RPMI8226 (cell line): ENCODE measurements around the gene RYR3.

Experiments
- DNase-seq: peaks from one replicate; pipeline ENCODE4 v3.0.0-alpha.2; 2015

Gene RYR3

GRCh38 chr15:33730815-33731214, 420.0 kb downstream of the RYR3 start:
- DNase-seq = no peak

DNA sequence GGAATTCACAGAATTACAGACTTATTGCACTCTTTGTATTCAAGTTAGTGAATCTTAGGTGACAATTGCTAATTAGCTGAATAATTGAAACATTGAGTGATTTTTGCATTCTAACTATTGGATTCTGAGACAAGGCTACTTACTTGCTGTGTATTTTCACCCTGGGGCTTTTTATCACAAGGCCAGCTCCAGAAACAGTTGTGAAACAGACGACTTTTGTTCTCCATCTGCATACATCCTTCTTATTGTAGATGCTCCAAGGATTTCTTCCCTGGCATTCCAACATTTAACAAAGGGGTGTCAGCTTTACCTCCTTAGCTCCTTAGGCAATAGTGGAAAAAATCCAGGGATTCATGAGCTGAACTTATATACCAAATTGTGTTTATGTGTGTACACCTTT, 424.4 kb downstream of the RYR3 start:
- no peak for DNase-seq

DNA sequence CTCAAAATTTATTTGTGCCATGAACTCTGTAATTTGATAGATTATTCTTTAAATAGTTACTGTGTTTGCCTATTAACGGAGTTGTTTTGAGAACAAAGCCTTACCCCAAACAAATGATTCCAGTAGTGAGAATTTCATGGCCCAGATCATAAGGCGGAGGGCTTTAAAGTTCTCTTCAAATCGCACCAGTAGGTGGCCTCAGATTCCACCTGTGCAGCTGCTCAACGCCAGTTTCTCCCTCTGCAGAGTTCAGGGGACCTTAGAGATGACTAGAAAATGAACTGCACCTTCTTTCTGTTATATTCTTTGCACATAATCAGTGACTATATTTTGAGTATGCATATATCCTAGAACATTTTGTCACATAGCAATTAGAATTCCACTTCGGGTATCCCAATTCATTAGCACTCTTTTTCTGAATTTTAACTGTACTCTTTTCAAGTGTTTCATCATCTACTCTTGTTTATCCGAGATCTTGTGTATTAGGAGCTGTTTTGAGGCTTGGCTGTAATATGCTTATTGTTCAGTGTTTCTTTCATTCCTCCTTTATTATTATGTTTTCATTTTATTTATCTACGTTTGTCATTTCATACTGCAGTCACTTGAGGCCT, 425.0 kb downstream of the RYR3 start:
- peak; percentile 50 for DNase-seq

- DNase-seq = peak; percentile 21
Measured at GRCh38 chr15:33737687-33738601, 427.2 kb downstream of the RYR3 start.

- no peak for DNase-seq
Measured at GRCh38 chr15:33738941-33739664, 428.3 kb downstream of the RYR3 start.

- no peak for DNase-seq
Measured at GRCh38 chr15:33742306-33742705, 431.5 kb downstream of the RYR3 start.

DNA sequence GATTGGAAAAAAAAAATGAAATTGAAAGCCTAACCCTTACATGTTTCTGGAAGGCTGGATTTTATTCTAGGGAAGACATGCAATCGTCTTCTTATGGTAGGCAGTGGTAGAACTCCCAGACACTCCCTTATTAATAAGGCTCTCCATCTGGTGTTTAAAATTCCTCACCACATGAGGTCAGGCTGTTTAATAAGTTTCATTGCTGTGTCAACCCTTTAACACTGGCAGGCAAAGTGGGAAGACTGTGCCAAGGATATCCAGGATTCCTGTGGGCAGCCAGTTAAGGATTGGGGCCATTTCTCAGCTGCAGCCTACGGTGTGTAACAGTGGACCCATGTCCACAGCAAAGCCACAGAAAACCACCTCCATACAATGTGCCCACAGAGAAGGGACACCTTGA, 432.0 kb downstream of the RYR3 start:
- DNase-seq = no peak

- no peak for DNase-seq
Measured at GRCh38 chr15:33746203-33746602, 435.4 kb downstream of the RYR3 start.

- no peak for DNase-seq
Measured at GRCh38 chr15:33753012-33753411, 442.2 kb downstream of the RYR3 start.

- no peak for DNase-seq
Measured at GRCh38 chr15:33754242-33754641, 443.5 kb downstream of the RYR3 start.

DNA sequence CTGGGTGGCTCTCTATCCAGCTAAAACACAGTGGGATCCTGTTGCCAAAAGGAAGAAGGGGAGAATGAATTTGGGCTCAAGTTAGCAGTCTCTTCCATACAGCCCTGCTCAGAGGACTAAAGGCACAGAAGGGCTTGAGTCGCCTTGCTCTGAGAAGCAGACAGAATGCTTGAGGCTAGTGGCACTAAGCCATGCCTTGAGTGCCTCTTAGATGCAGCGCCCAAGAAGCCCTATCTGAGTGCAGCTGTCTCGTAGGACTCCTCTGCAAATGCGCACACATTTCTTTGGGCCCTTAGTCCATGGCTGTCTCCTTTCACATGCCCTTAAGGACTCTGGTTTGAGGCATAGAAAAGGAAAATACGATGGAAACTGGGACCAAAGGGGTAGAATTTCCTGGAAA, 446.2 kb downstream of the RYR3 start:
- no peak for DNase-seq

DNA sequence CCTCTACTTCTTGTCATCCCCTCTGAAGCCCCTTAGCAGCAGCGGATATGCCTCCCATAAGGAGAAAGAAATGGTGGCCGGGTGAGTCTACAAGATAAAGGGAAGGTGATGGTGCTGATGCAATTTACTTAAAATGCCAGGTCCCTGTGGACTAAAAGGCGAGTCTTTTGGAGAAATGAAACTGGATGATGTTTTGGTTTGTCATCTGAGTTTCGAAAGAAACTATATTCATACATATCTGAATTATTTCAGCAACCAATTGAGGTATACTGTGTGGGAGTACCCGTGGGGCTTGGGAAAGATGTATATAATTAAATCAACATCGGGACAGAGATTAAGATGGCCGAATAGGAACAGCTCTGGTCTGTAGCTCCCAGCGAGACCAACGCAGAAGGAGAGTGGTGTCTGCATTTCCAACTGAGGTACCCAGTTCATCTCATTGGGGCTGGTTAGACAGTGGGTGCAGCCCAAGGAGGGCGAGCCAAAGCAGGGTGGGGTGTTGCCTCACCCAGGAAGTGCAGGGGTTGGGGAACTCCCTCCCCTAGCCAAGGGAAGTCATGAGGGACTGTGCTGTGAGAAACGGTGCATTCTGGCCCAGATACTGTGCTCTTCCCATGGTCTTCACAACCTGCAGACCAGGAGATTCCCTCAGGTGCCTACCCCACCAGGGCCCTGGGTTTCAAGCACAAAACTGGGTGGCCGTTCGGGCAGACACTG, 446.9 kb downstream of the RYR3 start:
- DNase-seq = no peak

GRCh38 chr15:33766389-33766788, 455.6 kb downstream of the RYR3 start:
- no peak for DNase-seq

DNA sequence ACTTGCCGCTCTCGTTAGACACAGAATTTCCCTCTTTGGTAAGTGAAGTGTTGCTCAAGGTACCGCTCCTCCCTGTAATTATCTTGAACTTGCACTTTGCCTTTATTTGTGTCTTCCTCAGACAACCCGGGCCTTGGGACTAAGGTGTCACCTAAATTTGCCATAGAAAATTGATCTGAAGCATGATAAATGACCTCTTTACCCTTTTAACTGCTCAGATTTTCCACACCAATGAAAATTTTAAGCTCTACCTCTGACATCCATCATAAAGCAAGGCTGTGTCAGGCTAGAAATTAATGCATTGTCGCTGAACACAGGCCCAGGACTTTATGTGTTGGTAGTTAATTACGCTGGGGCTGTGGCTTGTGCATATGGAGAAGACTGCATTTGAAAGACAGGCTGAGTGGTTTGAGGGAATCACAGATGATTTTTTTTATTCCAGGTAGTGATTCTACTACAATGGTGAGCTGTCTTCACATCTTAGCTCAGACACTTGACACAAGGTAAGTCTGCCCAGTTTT, 458.0 kb downstream of the RYR3 start:
- no peak for DNase-seq

DNA sequence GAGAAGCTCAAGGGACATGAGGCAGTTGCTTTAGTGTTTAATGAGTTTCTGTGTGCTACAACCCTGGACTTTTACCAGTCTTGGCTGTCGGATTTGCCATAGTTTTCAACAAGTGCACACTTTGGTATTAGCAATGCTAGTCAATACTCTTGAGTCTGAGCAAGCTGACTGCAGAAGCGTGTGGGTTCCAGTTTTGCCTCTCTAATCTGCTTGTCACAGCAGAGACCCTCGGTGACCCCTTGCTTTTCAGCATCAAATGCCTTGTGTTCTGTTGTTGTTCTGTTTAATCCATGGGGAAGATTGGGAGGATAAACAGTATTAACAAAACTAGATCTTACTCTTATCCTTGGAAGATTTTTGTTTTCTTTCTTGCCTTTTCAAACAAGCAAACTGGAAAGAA, 463.2 kb downstream of the RYR3 start:
- no peak for DNase-seq

GRCh38 chr15:33778852-33779251, 468.1 kb downstream of the RYR3 start:
- no peak for DNase-seq

DNA sequence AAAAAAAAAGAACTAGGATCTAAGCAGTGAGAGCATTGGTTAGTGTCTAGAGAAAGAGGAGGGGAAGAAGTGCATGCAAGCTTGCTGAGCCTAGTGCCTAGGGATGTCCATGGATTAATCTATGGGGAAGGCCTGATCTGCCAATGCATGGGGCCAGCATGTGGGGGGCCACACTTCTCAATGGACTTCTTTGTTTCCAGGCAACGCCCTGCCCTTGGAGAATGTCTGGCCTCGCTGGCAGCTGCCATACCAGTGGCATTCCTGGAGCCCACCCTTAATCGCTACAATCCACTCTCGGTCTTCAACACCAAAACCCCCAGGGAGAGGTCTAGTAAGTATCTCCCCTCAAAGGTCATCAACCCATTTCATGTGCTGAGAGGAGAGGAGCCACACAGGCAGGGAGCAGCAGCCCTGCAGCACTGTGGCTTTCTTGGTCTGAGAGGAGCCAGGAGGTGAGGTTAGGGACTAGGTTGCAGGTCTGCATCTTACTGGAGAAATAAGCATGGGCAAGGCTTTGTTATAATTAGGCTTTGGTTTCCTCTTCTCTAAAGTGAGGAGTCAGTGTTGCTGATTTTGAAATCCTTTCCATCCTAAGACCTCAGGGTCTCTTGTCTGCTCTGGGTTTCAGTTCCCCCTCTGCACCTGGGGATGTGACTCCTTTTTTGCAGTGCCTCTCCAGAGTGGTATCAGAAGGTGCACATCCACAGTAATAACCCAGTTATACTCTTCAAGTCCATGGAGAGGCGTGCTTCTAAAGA, 469.4 kb downstream of the RYR3 start:
- peak; percentile 80 for DNase-seq

DNA sequence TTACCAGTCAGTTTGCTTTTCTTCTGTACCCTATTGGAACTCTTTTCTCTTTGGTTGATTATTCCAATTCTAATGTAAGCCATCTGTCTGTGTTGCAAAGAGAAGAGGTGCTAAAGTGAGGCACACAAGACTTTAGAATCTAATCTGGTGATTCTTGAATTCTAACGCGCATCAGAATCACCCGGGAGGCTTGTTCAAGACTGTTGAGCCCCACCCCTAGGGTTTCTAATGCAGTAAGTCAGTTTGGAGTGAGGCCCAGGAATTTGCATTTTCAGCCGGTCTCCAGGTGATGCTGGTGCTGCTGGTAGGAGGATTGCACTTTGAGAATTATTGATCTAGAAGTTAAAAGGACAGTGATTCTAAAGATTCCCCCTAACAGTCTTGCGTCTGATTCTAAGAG, 472.2 kb downstream of the RYR3 start:
- DNase-seq = no peak

DNA sequence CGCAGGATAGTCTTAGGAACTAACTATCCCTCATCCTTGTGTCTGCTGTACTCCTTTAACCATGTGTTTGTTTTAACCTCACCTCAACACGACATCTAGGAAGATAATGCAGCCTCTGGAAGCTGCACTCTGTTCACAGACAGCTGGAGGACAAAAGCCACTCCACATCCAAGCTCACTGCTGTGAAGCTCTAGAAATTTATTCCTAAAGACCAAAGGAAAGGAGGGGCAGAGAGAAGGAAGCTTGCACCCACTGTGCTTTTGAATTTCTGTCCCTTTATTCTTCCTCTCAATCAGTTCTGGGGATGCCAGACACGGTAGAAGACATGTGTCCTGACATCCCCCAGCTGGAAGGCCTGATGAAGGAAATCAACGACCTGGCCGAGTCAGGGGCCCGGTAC, 474.6 kb downstream of the RYR3 start:
- DNase-seq = no peak

DNA sequence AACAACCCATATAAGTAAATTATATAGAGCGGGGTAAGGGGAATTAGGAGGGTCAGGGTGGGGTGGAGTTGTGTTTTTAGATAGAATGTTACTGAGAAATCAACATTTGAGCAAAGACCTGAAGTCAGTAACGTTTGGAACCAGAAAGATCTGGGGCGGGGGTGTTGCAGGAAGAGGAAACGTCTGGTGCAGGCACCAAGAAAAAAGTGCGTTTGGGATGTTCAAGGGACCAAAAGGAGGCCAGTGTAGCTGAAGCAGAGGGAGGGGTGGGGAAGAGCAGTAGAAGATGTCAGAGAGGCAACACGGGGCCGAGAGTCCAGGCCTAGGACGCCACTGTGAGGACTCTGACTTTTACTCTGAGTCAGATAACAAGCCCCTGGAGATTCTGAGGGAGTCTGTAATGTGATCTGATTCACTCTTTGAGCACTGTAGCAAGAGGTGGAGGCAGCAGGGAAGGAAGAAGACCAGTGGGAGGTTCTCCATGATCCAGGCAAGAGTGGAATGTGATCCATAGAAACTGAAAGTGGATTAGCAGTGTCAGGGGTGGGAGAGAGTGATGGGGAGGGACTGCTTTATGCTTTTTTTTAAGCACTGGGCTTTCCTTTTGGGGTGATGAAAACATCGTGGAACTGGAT, 478.3 kb downstream of the RYR3 start:
- no peak for DNase-seq

DNA sequence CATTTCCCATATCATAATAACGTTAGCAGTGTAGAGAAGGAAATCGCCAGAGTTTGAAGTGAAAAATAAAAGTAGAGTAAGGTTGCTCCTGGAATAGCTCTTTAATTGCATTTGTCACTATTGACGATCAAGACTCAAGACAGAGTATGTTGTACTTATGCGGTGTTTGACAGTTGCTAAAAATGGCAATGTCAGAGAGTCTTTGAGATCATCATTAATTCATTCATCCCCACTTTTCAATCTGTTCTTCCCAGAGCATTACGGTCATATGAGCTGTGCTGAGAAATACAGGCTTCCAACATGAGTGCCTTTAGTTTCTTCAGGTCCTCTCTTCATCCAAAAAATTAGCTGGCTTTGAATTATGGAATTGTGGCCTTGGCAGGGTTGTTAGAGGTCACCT, 483.7 kb downstream of the RYR3 start:
- no peak for DNase-seq

- no peak for DNase-seq
Measured at GRCh38 chr15:33795070-33795469, 484.3 kb downstream of the RYR3 start.
